ENCODE results near the gene BLTP3B. TPM values are rescaled to one million over a fixed set of nuclear protein-coding genes. Genes with fewer than 3 reads are reported as not detected.
"Not testable (repeated sequence)": the region's sequence is repeated elsewhere in the genome, so short reads cannot be mapped to it uniquely, and the experiment has no call there.

Gene BLTP3B
- total RNA-seq, 2 experiments from 2014 or later, result 39.6 to 41.3 TPM

- intact Hi-C loops (cut with micrococcal nuclease), result no loop called here
- Mint-ChIP-seq H3K27me3 (no peaks in the 10 kb centered on the region), H3K27ac (no peak overlapping the region), H3K9me3 (no peaks in the 10 kb centered on the region), H3K4me3 (no peak overlapping the region), H3K4me1 (ENCODE audit: low read depth) (peaks cover 1% of the 10 kb centered on the region), H3K36me3 (ENCODE audit: low read depth) (peaks cover 5% of the 10 kb centered on the region)
- no peak for TF ChIP-seq CTCF (IDR thresholded peaks at IDR 0.05)
- CTCF ChIA-PET, result no interaction called here
- POLR2A ChIA-PET, result no interaction called here
- DNase-seq (no peak), ATAC-seq (no peak)
Measured at GRCh38 chr12:100187068-100187467, 44.4 kb upstream of the BLTP3B start.

GRCh38 chr12:100186071-100186470 is 43.4 kb upstream of the BLTP3B start:
- POLR2A ChIA-PET, result interaction anchor here (0.5 kb wide), 1 partner anchor 33 kb away, joined by 3 read pairs; no protein-coding TSS in a partner anchor
- H3K4me3 Mint-ChIP-seq, result no peak overlapping the region
- no peak for TF ChIP-seq CTCF (IDR thresholded peaks at IDR 0.05)
- intact Hi-C loops (cut with micrococcal nuclease), result no loop called here
- DNase-seq (no peak), ATAC-seq (no peak)
- peaks cover 1% of the 10 kb centered on the region for H3K4me1 Mint-ChIP-seq (ENCODE audit: low read depth)
- no peaks in the 10 kb centered on the region for H3K9me3 Mint-ChIP-seq
- H3K27me3 Mint-ChIP-seq, result no peaks in the 10 kb centered on the region
- CTCF ChIA-PET, result interaction anchor here (1.0 kb wide), 1 partner anchor 15 kb away, joined by 3 read pairs; the partner anchor contains the start of gene ACTR6
- no peak overlapping the region for H3K27ac Mint-ChIP-seq
- H3K36me3 Mint-ChIP-seq (ENCODE audit: low read depth), result peaks cover 5% of the 10 kb centered on the region

GRCh38 chr12:100185361-100185894 is 42.8 kb upstream of the BLTP3B start:
- POLR2A ChIA-PET, result interaction anchor here (0.5 to 0.6 kb wide), 2 partner anchors 33 to 1342 kb away, joined by 3 to 4 read pairs; no protein-coding TSS in a partner anchor
- CTCF ChIA-PET, result interaction anchor here (1.0 kb wide), 1 partner anchor 15 kb away, joined by 3 read pairs; the partner anchor contains the start of gene ACTR6
- H3K9me3 Mint-ChIP-seq, result no peaks in the 10 kb centered on the region
- H3K4me1 Mint-ChIP-seq (ENCODE audit: low read depth), result peaks cover 1% of the 10 kb centered on the region
- TF ChIP-seq CTCF (IDR thresholded peaks at IDR 0.05), result no peak
- intact Hi-C loops (cut with micrococcal nuclease), result no loop called here
- no peak overlapping the region for H3K4me3 Mint-ChIP-seq
- peak; percentile 10 for DNase-seq
- H3K36me3 Mint-ChIP-seq (ENCODE audit: low read depth), result peaks cover 5% of the 10 kb centered on the region
- no peaks in the 10 kb centered on the region for H3K27me3 Mint-ChIP-seq
- no peak for ATAC-seq
- no peak overlapping the region for H3K27ac Mint-ChIP-seq

GRCh38 chr12:100184549-100185145 is 42.0 kb upstream of the BLTP3B start:
- H3K27ac Mint-ChIP-seq, result no peak overlapping the region
- H3K4me1 Mint-ChIP-seq (ENCODE audit: low read depth), result peaks cover 1% of the 10 kb centered on the region
- no peaks in the 10 kb centered on the region for H3K9me3 Mint-ChIP-seq
- peaks cover 5% of the 10 kb centered on the region for H3K36me3 Mint-ChIP-seq (ENCODE audit: low read depth)
- no peak for TF ChIP-seq CTCF (IDR thresholded peaks at IDR 0.05)
- DNase-seq (no peak), ATAC-seq (no peak)
- ChIA-PET CTCF (no interaction called here), POLR2A (interaction anchor here (0.6 kb wide), 1 partner anchor 1343 kb away, joined by 4 read pairs; no protein-coding TSS in a partner anchor)
- no peaks in the 10 kb centered on the region for H3K27me3 Mint-ChIP-seq
- no peak overlapping the region for H3K4me3 Mint-ChIP-seq
- intact Hi-C loops (cut with micrococcal nuclease), result no loop called here

- intact Hi-C loops (cut with micrococcal nuclease), result no loop called here
- Mint-ChIP-seq H3K27me3 (no peaks in the 10 kb centered on the region), H3K4me3 (no peak overlapping the region), H3K36me3 (ENCODE audit: low read depth) (peaks cover 14% of the 10 kb centered on the region), H3K9me3 (no peaks in the 10 kb centered on the region), H3K4me1 (ENCODE audit: low read depth) (no peaks in the 10 kb centered on the region), H3K27ac (no peak overlapping the region)
- ChIA-PET CTCF (interaction anchor here (1.4 kb wide), 1 partner anchor 14 kb away, joined by 3 read pairs; no protein-coding TSS in a partner anchor), POLR2A (interaction anchor here (1.0 kb wide), 1 partner anchor 28 kb away, joined by 3 read pairs; no protein-coding TSS in a partner anchor)
- no peak for ATAC-seq
- TF ChIP-seq CTCF (IDR thresholded peaks at IDR 0.05), result no peak
- no peak for DNase-seq
Measured at GRCh38 chr12:100179252-100179651, 36.6 kb upstream of the BLTP3B start.

- CTCF ChIA-PET; H3K9me3 Mint-ChIP-seq; intact Hi-C loops (cut with micrococcal nuclease); ATAC-seq; H3K27ac Mint-ChIP-seq; H3K27me3 Mint-ChIP-seq; H3K4me1 Mint-ChIP-seq (ENCODE audit: low read depth); POLR2A ChIA-PET; DNase-seq; H3K4me3 Mint-ChIP-seq: not testable (repeated sequence)
- peaks cover 14% of the 10 kb centered on the region for H3K36me3 Mint-ChIP-seq (ENCODE audit: low read depth)
Measured at GRCh38 chr12:100176493-100176892, 33.8 kb upstream of the BLTP3B start.
